ENCODE results near the gene GABARAP.

Gene GABARAP

GRCh38 chr17:7262935-7263800 lies 20.9 kb upstream of the GABARAP start (continued):
- TF ChIP-seq ZNF19 (tag by site-specific recombination; IDR thresholded peaks at IDR 0.05; ENCODE audit: low read depth) (no peak), ZNF521 (tag by site-specific recombination; IDR thresholded peaks at IDR 0.05) (no peak), ZNF561 (tag by site-specific recombination; IDR thresholded peaks at IDR 0.05; ENCODE audit: borderline replicate concordance) (no peak), ZNF664 (tag by site-specific recombination; IDR thresholded peaks at IDR 0.05) (no peak), SCRT2 (tag by site-specific recombination; IDR thresholded peaks at IDR 0.05) (no peak), SP3 (tag by site-specific recombination; IDR thresholded peaks at IDR 0.05) (peak; percentile 23; the same call in 1 of the 2 replicates), ELK4 (IDR thresholded peaks at IDR 0.05; ENCODE audit: borderline replicate concordance, low read depth, low read length) (no peak), ZNF148 (tag by site-specific recombination; IDR thresholded peaks at IDR 0.05; ENCODE audit: borderline replicate concordance) (no peak), ZNF473 (tag by site-specific recombination; IDR thresholded peaks at IDR 0.05) (no peak), ZNF76 (tag by site-specific recombination; IDR thresholded peaks at IDR 0.05; ENCODE audit: borderline replicate concordance, low read depth) (no peak), TSHZ1 (tag by site-specific recombination; IDR thresholded peaks at IDR 0.05; ENCODE audit: borderline replicate concordance) (0 out of 2 replicates have a peak, but pooled peaks have one; percentile 30), ZNF24 (tag by site-specific recombination; IDR thresholded peaks at IDR 0.05) (no peak), CTCF (tag by site-specific recombination; IDR thresholded peaks at IDR 0.05) (no peak), ZNF776 (tag by site-specific recombination; IDR thresholded peaks at IDR 0.05; ENCODE audit: borderline replicate concordance) (no peak), ZNF174 (tag by site-specific recombination; IDR thresholded peaks at IDR 0.05) (no peak), ZNF596 (tag by site-specific recombination; IDR thresholded peaks at IDR 0.05) (no peak)
- TF ChIP-seq, protein P1, sequence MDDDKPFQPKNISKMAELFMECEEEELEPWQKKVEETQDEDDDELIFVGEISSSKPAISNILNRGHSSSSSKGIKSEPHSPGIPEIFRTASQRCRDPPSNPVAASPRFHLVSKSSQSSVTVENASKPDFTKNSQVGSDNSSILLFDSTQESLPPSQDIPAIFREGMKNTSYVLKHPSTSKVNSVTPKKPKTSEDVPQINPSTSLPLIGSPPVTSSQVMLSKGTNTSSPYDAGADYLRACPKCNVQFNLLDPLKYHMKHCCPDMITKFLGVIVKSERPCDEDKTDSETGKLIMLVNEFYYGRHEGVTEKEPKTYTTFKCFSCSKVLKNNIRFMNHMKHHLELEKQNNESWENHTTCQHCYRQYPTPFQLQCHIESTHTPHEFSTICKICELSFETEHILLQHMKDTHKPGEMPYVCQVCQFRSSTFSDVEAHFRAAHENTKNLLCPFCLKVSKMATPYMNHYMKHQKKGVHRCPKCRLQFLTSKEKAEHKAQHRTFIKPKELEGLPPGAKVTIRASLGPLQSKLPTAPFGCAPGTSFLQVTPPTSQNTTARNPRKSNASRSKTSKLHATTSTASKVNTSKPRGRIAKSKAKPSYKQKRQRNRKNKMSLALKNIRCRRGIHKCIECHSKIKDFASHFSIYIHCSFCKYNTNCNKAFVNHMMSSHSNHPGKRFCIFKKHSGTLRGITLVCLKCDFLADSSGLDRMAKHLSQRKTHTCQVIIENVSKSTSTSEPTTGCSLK (tag by site-specific recombination; IDR thresholded peaks at IDR 0.05), result no peak
- TF ChIP-seq, protein P2, sequence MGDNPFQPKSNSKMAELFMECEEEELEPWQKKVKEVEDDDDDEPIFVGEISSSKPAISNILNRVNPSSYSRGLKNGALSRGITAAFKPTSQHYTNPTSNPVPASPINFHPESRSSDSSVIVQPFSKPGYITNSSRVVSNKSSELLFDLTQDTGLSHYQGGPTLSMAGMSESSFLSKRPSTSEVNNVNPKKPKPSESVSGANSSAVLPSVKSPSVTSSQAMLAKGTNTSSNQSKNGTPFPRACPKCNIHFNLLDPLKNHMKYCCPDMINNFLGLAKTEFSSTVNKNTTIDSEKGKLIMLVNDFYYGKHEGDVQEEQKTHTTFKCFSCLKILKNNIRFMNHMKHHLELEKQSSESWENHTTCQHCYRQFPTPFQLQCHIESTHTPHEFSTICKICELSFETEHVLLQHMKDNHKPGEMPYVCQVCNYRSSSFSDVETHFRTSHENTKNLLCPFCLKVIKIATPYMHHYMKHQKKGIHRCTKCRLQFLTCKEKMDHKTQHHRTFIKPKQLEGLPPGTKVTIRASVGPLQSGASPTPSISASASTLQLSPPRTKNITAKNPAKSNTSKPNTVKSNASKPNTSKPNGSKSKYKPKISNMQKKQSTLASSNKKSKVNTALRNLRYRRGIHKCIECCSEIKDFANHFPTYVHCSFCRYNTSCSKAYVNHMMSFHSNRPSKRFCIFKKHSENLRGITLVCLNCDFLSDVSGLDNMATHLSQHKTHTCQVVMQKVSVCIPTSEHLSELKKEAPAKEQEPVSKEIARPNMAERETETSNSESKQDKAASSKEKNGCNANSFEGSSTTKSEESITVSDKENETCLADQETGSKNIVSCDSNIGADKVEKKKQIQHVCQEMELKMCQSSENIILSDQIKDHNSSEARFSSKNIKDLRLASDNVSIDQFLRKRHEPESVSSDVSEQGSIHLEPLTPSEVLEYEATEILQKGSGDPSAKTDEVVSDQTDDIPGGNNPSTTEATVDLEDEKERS (tag by site-specific recombination; IDR thresholded peaks at IDR 0.05), result no peak
- TF ChIP-seq, protein P3, sequence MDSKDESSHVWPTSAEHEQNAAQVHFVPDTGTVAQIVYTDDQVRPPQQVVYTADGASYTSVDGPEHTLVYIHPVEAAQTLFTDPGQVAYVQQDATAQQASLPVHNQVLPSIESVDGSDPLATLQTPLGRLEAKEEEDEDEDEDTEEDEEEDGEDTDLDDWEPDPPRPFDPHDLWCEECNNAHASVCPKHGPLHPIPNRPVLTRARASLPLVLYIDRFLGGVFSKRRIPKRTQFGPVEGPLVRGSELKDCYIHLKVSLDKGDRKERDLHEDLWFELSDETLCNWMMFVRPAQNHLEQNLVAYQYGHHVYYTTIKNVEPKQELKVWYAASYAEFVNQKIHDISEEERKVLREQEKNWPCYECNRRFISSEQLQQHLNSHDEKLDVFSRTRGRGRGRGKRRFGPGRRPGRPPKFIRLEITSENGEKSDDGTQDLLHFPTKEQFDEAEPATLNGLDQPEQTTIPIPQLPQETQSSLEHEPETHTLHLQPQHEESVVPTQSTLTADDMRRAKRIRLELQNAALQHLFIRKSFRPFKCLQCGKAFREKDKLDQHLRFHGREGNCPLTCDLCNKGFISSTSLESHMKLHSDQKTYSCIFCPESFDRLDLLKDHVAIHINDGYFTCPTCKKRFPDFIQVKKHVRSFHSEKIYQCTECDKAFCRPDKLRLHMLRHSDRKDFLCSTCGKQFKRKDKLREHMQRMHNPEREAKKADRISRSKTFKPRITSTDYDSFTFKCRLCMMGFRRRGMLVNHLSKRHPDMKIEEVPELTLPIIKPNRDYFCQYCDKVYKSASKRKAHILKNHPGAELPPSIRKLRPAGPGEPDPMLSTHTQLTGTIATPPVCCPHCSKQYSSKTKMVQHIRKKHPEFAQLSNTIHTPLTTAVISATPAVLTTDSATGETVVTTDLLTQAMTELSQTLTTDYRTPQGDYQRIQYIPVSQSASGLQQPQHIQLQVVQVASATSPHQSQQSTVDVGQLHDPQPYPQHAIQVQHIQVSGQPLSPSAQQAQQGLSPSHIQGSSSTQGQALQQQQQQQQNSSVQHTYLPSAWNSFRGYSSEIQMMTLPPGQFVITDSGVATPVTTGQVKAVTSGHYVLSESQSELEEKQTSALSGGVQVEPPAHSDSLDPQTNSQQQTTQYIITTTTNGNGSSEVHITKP (tag by site-specific recombination; IDR thresholded peaks at IDR 0.05), result peak; percentile 88
